Colonic mucosa (tissue), 4 donors: ENCODE data around the gene RASSF4. TPM values are rescaled to one million over a fixed set of nuclear protein-coding genes. Genes with fewer than 3 reads are reported as not detected.

ENCODE experiments used
- DNase-seq: peaks from one replicate; pipeline ENCODE4 v3.0.0-alpha.2; 2020
- H3K27ac ChIP-seq: fragments of 200-600 bp; one replicate; pipeline ENCODE4 v1.8.0; 2021
- H3K27me3 ChIP-seq: fragments of 200-600 bp; one replicate; pipeline ENCODE4 v1.8.0; 2021
- H3K36me3 ChIP-seq: fragments of 200-600 bp; one replicate; pipeline ENCODE4 v1.8.0; 2021
- H3K4me1 ChIP-seq: fragments of 200-600 bp; one replicate; pipeline ENCODE4 v1.8.0; 2021; ENCODE audit warnings: mild to moderate bottlenecking
- H3K4me3 ChIP-seq: fragments of 200-600 bp; one replicate; pipeline ENCODE4 v1.8.0; 2021
- H3K9ac ChIP-seq, 2 donors: one replicate each; pipeline ENCODE4 v1.7.0; 2013; ENCODE audit warnings: control low read depth in 2 of 2, low read depth in 2 of 2, low read length in 2 of 2
- H3K9me3 ChIP-seq: fragments of 200-600 bp; one replicate; pipeline ENCODE4 v1.8.0; 2021
- intact Hi-C: fragments of 100-400 bp; cut with DNase I; formaldehyde crosslinking; loops from one replicate; pipeline ENCODE4 v1.14.1; 2022
- total RNA-seq, 2 donors: library from RNA; stranded (reverse); fragmentation: NEBNext Ultra II Directional in 1 of 2; extraction: Animal tissue kit (Norgen Biotek cat#: 25700) in 1 of 2; gene quantifications; one replicate each; pipeline ENCODE4 v1.2.1, GENCODE V29; 2021
- TF ChIP-seq, protein P1 (sequence below): fragments of 200-600 bp; IDR thresholded peaks from one replicate; pipeline ENCODE4 v1.8.0; 2022; ENCODE audit warnings: antibody characterized with exemption, mild to moderate bottlenecking
- donor health status: healthy.
- donor health status: DM: no; HTN: no; CAD: no.
- donor health status: DM: no; HTN: no; CAD: no.

RASSF4 gene, protein sequence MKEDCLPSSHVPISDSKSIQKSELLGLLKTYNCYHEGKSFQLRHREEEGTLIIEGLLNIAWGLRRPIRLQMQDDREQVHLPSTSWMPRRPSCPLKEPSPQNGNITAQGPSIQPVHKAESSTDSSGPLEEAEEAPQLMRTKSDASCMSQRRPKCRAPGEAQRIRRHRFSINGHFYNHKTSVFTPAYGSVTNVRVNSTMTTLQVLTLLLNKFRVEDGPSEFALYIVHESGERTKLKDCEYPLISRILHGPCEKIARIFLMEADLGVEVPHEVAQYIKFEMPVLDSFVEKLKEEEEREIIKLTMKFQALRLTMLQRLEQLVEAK
- 10 to 100 TPM; 13.1 to 19.9 TPM for total RNA-seq

DNA sequence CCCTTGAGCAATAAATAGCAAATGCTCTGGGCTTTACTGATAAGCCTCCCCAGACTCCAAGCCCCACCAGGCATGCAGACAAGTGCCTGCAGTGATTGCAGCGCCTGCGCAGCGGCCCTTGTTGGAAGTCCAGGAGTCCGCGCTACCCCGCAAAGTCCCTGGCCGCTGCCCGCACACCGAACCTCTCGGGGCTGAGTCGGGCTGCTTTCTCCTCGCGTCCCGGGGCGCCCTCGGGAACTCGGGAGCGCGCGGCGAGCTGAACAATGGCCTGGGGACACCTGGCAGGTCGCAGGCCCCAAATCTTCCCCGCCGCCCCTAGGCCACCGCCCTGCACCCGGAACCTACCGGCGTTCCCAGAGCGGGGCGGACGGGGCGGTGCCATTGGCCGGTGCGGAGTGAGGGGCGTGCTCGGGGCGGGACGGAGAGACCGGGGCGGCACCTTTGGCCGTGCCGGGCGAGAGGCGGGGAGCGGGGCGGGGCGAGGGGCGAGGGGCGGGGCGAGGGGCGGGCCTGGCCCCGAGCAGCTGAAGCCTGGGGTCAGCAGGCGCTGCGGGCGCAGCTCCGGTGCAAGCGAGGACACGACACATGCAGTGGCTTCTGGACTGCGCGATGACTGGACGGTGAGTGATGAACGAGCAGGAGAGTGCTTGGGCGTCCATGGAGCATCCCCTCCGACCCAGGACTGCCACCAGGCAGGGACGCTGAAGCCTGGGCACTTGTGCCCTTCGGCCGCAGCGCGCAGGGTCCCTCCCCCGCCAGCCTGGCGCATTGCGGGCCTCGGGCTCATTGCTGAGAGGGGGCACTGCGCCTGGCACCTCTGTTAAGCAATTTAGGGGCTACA, at the start of gene RASSF4:
Gene RASSF4, plus strand, starts transcription at position 556 of the 841 bp plus-strand sequence. CDS start 10,401 bp downstream, outside the sequence.
- TF ChIP-seq, protein P1, sequence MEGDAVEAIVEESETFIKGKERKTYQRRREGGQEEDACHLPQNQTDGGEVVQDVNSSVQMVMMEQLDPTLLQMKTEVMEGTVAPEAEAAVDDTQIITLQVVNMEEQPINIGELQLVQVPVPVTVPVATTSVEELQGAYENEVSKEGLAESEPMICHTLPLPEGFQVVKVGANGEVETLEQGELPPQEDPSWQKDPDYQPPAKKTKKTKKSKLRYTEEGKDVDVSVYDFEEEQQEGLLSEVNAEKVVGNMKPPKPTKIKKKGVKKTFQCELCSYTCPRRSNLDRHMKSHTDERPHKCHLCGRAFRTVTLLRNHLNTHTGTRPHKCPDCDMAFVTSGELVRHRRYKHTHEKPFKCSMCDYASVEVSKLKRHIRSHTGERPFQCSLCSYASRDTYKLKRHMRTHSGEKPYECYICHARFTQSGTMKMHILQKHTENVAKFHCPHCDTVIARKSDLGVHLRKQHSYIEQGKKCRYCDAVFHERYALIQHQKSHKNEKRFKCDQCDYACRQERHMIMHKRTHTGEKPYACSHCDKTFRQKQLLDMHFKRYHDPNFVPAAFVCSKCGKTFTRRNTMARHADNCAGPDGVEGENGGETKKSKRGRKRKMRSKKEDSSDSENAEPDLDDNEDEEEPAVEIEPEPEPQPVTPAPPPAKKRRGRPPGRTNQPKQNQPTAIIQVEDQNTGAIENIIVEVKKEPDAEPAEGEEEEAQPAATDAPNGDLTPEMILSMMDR: no peak
- no peaks in the 10 kb centered on the region for H3K36me3 ChIP-seq
- no peaks in the 10 kb centered on the region for H3K9me3 ChIP-seq
- H3K4me1 ChIP-seq: peaks cover 4% of the 10 kb centered on the region
- intact Hi-C loops: no loop called here
- peak within 1 kb of the TSS; percentile 90 for H3K9ac ChIP-seq
- H3K4me3 ChIP-seq: peak within 1 kb of the TSS; percentile 75
- DNase-seq: peak; percentile 97
- peak within 1 kb of the TSS; percentile 74 for H3K27ac ChIP-seq
- no peaks in the 10 kb centered on the region for H3K27me3 ChIP-seq

DNA sequence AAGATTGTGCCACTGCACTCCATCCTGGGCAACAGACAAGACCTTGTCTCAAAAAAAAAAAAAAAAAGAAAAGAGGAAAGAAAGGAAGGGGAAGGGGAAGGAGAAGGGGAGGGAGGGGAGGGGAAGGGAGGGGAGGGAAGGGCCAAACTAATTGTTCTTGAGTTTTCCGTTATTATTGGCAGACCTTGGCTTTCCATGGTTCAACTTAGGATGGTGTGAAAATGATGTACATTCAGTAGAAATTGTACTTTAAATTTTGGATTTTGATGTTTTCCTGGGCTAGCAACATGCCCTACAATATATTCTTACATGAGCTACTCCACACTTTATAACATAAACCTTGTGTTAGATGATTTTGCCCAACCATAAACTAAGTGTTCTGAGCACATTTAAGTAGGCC, 49.7 kb upstream of the RASSF4 start:
- TF ChIP-seq, protein P1: no peak
- Histone ChIP-seq H3K27me3 (no peaks in the 10 kb centered on the region), H3K9ac (no peak overlapping the region), H3K36me3 (no peaks in the 10 kb centered on the region), H3K4me3 (no peak overlapping the region), H3K9me3 (no peaks in the 10 kb centered on the region), H3K27ac (no peak overlapping the region), H3K4me1 (peaks cover 5% of the 10 kb centered on the region)
- no peak for DNase-seq
- intact Hi-C loops: no loop called here

DNA sequence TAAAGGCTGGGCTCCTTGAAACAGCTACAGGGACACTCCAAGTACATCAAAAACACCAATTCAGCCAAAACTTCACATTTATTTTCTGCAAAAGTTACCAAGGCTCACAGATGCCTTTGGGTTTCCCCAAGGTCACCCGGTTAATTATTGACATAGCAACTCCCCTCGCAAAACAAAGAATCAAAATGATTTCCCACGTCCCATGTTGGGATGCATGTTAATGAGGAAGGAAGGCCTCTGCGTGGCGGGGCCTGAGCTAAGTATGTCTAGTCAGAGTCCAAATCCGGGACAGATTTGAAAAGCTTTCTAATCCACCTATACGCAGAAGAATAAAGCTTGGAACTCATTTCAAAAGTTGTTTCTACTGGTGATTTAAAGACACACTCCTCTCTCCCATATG, 49.0 kb upstream of the RASSF4 start:
- TF ChIP-seq, protein P1: no peak
- H3K36me3 ChIP-seq: no peaks in the 10 kb centered on the region
- DNase-seq: no peak
- H3K9ac ChIP-seq: peak overlapping the region in 1 of 2 donors; percentile 61
- H3K27me3 ChIP-seq: no peaks in the 10 kb centered on the region
- H3K4me1 ChIP-seq: peaks cover 5% of the 10 kb centered on the region
- H3K27ac ChIP-seq: peak overlapping the region; percentile 61
- intact Hi-C loops: no loop called here
- H3K4me3 ChIP-seq: no peak overlapping the region
- H3K9me3 ChIP-seq: no peaks in the 10 kb centered on the region

DNA sequence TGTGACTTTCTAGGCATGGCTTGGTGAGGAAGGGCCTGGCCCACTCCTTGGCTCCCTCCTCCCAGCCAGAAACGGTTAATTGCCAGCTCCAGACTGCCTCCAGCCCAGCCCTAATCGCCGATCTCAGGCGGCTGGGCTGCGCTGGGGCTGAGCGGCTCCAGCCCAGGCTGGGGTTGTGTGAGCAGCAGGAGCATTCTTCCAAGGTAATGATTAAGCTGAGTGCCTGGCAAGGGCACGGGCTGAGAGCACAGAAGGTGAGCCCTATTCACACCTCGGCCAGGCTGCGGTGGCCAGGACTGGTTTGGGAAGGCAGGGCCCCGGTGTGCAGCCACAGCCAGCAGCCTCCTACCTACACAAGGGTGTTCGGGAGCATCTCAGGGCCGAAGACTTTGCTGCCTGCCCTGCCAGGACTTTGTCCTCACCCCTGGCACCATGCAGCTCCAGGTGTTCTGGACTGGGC, 48.5 kb upstream of the RASSF4 start, which contains the start of gene TMEM72:
Gene TMEM72, plus strand, starts transcription at position 257 of the 460 bp plus-strand sequence. Its CDS starts 176 bp downstream, at position 433.
- Histone ChIP-seq H3K4me3 (peak within 1 kb of the TSS; percentile 1), H3K4me1 (peaks cover 5% of the 10 kb centered on the region), H3K27me3 (no peaks in the 10 kb centered on the region), H3K36me3 (no peaks in the 10 kb centered on the region), H3K9me3 (no peaks in the 10 kb centered on the region), H3K27ac (peak within 1 kb of the TSS; percentile 61), H3K9ac (peak within 1 kb of the TSS in 1 of 2 donors; percentile 61)
- TF ChIP-seq, protein P1: no peak
- intact Hi-C loops: no loop called here
- DNase-seq: peak; percentile 80

DNA sequence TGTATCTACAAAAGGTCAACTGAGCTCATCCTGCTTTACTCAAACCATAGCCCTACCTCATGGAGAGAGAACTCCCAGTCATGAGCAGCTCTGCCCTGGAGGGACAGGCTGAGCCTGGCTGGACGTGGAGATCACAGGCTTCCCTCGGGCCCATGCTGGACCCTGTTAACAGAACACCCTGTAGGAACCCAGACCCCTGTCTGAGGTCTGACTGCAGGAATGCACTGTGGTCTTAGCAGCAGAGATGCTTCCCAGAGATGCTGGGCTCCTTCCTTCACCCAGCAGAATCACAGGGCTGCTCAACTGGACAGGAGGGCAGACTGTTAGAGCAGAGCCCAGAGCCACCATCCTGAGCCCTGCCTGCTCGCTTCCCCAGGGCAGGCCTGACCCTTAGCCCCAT, 47.7 kb upstream of the RASSF4 start:
- peak overlapping the region in 1 of 2 donors; percentile 61 for H3K9ac ChIP-seq
- intact Hi-C loops: no loop called here
- no peak for DNase-seq
- no peaks in the 10 kb centered on the region for H3K9me3 ChIP-seq
- H3K27me3 ChIP-seq: no peaks in the 10 kb centered on the region
- H3K4me1 ChIP-seq: peaks cover 5% of the 10 kb centered on the region
- TF ChIP-seq, protein P1: no peak
- H3K4me3 ChIP-seq: peak overlapping the region; percentile 1
- no peaks in the 10 kb centered on the region for H3K36me3 ChIP-seq
- no peak overlapping the region for H3K27ac ChIP-seq
